Transverse colon (tissue), 3 donors: ENCODE data around the gene SLC1A3.
"Not testable (repeated sequence)": the region's sequence is repeated elsewhere in the genome, so short reads cannot be mapped to it uniquely, and the experiment has no call there.

Source experiments
- CTCF ChIP-seq, 5 experiments: fragments of 200-600 bp in 3 of 5; fragments of 450-650 bp in 2 of 5; sonication (generic) in 3 of 5; IDR thresholded peaks; 1 replicate in 2 of 5; 2 replicates in 3 of 5; pipeline ENCODE4 v1.5.1; 2016 to 2017; ENCODE audit warnings: antibody characterized with exemption in 5 of 5, inconsistent platforms in 3 of 5, mild to moderate bottlenecking in 2 of 5, moderate library complexity in 1 of 5
- EP300 ChIP-seq: sonication (generic); formaldehyde crosslinking; IDR thresholded peaks from one replicate; pipeline ENCODE4 v1.6.1; 2017; ENCODE audit warnings: antibody characterized with exemption, low read depth

GRCh38 chr5:36579858-36580257 is 26.5 kb upstream of the SLC1A3 start:
- TF ChIP-seq EP300; CTCF (IDR thresholded peaks at IDR 0.05): not testable (repeated sequence)
